ENCODE results near the gene RCVRN.

The RCVRN gene

GRCh38 chr17:9893411-9894012, 11.6 kb downstream of the RCVRN start:
- Histone ChIP-seq H2AFZ (ENCODE audit: low read length) (no peak overlapping the region), H3K9ac (ENCODE audit: low read depth, low read length, poor library complexity, severe bottlenecking) (no peak overlapping the region), H4K20me1 (ENCODE audit: insufficient read depth, low read length, poor library complexity, severe bottlenecking) (no peaks in the 10 kb centered on the region), H3K36me3 (ENCODE audit: insufficient read depth, low read length) (no peaks in the 10 kb centered on the region), H3K4me2 (ENCODE audit: low read depth, low read length, poor library complexity, severe bottlenecking) (no peak overlapping the region), H3F3A (ENCODE audit: low read depth) (no peaks in the 10 kb centered on the region), H3K9me2 (replicated peaks; ENCODE audit: low read depth, low read length) (no peaks in the 10 kb centered on the region), H3K27me3 (ENCODE audit: insufficient read depth, low read length, poor library complexity, severe bottlenecking) (no peaks in the 10 kb centered on the region), H3K4me3 (ENCODE audit: low read length, poor library complexity, severe bottlenecking) (no peak overlapping the region), H3K79me2 (ENCODE audit: insufficient read depth, low read length) (no peaks in the 10 kb centered on the region), H3K4me1 (ENCODE audit: insufficient read depth, low read length, poor library complexity, severe bottlenecking) (no peaks in the 10 kb centered on the region), H3K9me3 (ENCODE audit: insufficient read depth, low read depth, low read length) (no peaks in the 10 kb centered on the region)
- TF ChIP-seq EZH2phosphoT487 (IDR thresholded peaks at IDR 0.05; ENCODE audit: borderline replicate concordance): no peak
- TF ChIP-seq, protein P1, sequence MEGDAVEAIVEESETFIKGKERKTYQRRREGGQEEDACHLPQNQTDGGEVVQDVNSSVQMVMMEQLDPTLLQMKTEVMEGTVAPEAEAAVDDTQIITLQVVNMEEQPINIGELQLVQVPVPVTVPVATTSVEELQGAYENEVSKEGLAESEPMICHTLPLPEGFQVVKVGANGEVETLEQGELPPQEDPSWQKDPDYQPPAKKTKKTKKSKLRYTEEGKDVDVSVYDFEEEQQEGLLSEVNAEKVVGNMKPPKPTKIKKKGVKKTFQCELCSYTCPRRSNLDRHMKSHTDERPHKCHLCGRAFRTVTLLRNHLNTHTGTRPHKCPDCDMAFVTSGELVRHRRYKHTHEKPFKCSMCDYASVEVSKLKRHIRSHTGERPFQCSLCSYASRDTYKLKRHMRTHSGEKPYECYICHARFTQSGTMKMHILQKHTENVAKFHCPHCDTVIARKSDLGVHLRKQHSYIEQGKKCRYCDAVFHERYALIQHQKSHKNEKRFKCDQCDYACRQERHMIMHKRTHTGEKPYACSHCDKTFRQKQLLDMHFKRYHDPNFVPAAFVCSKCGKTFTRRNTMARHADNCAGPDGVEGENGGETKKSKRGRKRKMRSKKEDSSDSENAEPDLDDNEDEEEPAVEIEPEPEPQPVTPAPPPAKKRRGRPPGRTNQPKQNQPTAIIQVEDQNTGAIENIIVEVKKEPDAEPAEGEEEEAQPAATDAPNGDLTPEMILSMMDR (conservative IDR thresholded peaks at IDR 0.05; ENCODE audit: low read length): no peak

DNA sequence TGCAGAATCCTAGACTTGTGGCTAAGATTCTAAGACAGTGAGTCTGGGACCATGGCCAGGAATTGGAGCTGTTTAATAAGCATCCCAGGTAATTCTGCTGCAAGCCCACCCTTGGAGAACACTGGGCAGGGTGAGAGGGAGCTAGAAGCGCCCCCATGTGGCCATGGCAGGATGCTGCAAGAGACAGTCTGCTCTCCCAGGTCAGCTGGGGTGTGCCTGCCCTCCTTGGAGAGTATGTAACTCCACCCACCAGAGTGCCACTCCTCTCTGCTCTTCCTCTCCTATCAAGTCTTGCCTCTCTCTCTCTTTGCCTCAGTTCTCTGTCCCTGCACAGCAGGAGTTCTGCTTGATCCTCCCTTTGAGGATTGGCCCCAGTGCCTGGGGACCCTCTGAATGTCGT, 14.9 kb downstream of the RCVRN start:
- Histone ChIP-seq H3K79me2 (ENCODE audit: insufficient read depth, low read length) (no peaks in the 10 kb centered on the region), H3F3A (ENCODE audit: low read depth) (no peaks in the 10 kb centered on the region), H2AFZ (ENCODE audit: low read length) (peak overlapping the region; percentile 67), H3K9me2 (replicated peaks; ENCODE audit: low read depth, low read length) (no peaks in the 10 kb centered on the region), H3K9me3 (ENCODE audit: insufficient read depth, low read depth, low read length) (no peaks in the 10 kb centered on the region), H3K27me3 (ENCODE audit: insufficient read depth, low read length, poor library complexity, severe bottlenecking) (no peaks in the 10 kb centered on the region), H3K36me3 (ENCODE audit: insufficient read depth, low read length) (no peaks in the 10 kb centered on the region), H3K9ac (ENCODE audit: low read depth, low read length, poor library complexity, severe bottlenecking) (no peak overlapping the region), H3K4me2 (ENCODE audit: low read depth, low read length, poor library complexity, severe bottlenecking) (no peak overlapping the region), H4K20me1 (ENCODE audit: insufficient read depth, low read length, poor library complexity, severe bottlenecking) (no peaks in the 10 kb centered on the region), H3K4me3 (ENCODE audit: low read length, poor library complexity, severe bottlenecking) (no peak overlapping the region), H3K4me1 (ENCODE audit: insufficient read depth, low read length, poor library complexity, severe bottlenecking) (no peaks in the 10 kb centered on the region)
- TF ChIP-seq, protein P1 (conservative IDR thresholded peaks at IDR 0.05; ENCODE audit: low read length): peak; percentile 96
- TF ChIP-seq EZH2phosphoT487 (IDR thresholded peaks at IDR 0.05; ENCODE audit: borderline replicate concordance): no peak

DNA sequence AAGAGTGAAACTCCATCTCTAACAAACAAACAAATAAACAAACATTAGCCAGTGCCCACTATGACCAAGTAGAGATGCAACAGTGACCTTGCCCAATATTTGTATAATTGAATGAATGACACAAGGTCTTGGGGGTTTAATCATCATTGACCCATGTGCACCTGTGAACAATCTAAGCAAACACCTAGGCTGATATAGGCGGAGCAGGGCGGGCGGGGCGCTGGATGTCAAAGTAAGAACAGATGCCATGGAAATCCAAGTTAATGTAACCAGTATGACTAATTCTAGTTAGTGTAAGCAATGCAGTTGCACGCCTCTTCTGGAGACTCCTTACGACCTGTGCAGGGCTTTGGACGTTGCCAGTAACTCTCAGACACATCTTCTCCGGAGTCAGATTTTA, 17.6 kb downstream of the RCVRN start:
- H4K20me1 ChIP-seq (ENCODE audit: insufficient read depth, low read length, poor library complexity, severe bottlenecking): no peaks in the 10 kb centered on the region
- H3K4me2 ChIP-seq (ENCODE audit: low read depth, low read length, poor library complexity, severe bottlenecking): no peak overlapping the region
- no peaks in the 10 kb centered on the region for H3K27me3 ChIP-seq (ENCODE audit: insufficient read depth, low read length, poor library complexity, severe bottlenecking)
- H3F3A ChIP-seq (ENCODE audit: low read depth): no peaks in the 10 kb centered on the region
- no peak overlapping the region for H3K4me3 ChIP-seq (ENCODE audit: low read length, poor library complexity, severe bottlenecking)
- no peak overlapping the region for H3K9ac ChIP-seq (ENCODE audit: low read depth, low read length, poor library complexity, severe bottlenecking)
- H2AFZ ChIP-seq (ENCODE audit: low read length): no peak overlapping the region
- H3K9me2 ChIP-seq (replicated peaks; ENCODE audit: low read depth, low read length): no peaks in the 10 kb centered on the region
- TF ChIP-seq, protein P1 (conservative IDR thresholded peaks at IDR 0.05; ENCODE audit: low read length): no peak
- TF ChIP-seq EZH2phosphoT487 (IDR thresholded peaks at IDR 0.05; ENCODE audit: borderline replicate concordance): no peak
- peaks cover 12% of the 10 kb centered on the region; the same call in 1 of the 2 replicates for H3K9me3 ChIP-seq (ENCODE audit: insufficient read depth, low read depth, low read length)
- no peaks in the 10 kb centered on the region for H3K36me3 ChIP-seq (ENCODE audit: insufficient read depth, low read length)
- no peaks in the 10 kb centered on the region for H3K4me1 ChIP-seq (ENCODE audit: insufficient read depth, low read length, poor library complexity, severe bottlenecking)
- no peaks in the 10 kb centered on the region for H3K79me2 ChIP-seq (ENCODE audit: insufficient read depth, low read length)

All from Loucy (cell line).